HPDE6-E6E7 (cell line): ENCODE measurements around the gene SWSAP1.

Experiments used
- DNase-seq: peaks from one replicate; pipeline ENCODE4 v3.0.0; 2011; ENCODE audit warnings: missing footprints; ENCODE audit errors: extremely low spot score

SWSAP1 gene

GRCh38 chr19:11408591-11408990, 34.1 kb downstream of the SWSAP1 start:
- DNase-seq, result no peak

GRCh38 chr19:11410682-11411081, 36.2 kb downstream of the SWSAP1 start:
- no peak for DNase-seq

GRCh38 chr19:11414544-11414943, 40.1 kb downstream of the SWSAP1 start:
- DNase-seq, result no peak

GRCh38 chr19:11416346-11417052, 42.0 kb downstream of the SWSAP1 start:
- no peak for DNase-seq

- DNase-seq, result no peak
These were observed 43.7 kb downstream of the SWSAP1 start for GRCh38 chr19:11418094-11418548.

GRCh38 chr19:11418549-11419506, 44.4 kb downstream of the SWSAP1 start, which contains the start of gene RGL3:
Gene RGL3 (minus strand): TSS chr19:11419314. CDS start chr19:11419278, 36 bp downstream.
- DNase-seq, result no peak

GRCh38 chr19:11420429-11421370, 46.2 kb downstream of the SWSAP1 start:
- no peak for DNase-seq

- DNase-seq, result no peak
These were observed 47.1 kb downstream of the SWSAP1 start for GRCh38 chr19:11421371-11422098.

GRCh38 chr19:11422163-11423065, 47.9 kb downstream of the SWSAP1 start:
- peak; percentile 91 for DNase-seq

GRCh38 chr19:11423164-11423790, 48.8 kb downstream of the SWSAP1 start:
- DNase-seq, result no peak

- DNase-seq, result no peak
These were observed 49.3 kb downstream of the SWSAP1 start for GRCh38 chr19:11423791-11424181.
